GM23338 (cell line): Measurements from ENCODE around the gene MGAT3. TPM values are rescaled to one million over a fixed set of nuclear protein-coding genes. Genes with fewer than 3 reads are reported as not detected.
"Not testable (repeated sequence)": the region's sequence is repeated elsewhere in the genome, so short reads cannot be mapped to it uniquely, and the experiment has no call there.

Source experiments
- ATAC-seq: fragments of 200-7000 bp; cut with Tn5 transposase; 3 replicates; pipeline ENCODE4 v1.9.1; 2020
- DNase-seq: peaks from one replicate; pipeline ENCODE4 v3.0.0-alpha.2; 2015; ENCODE audit warnings: low spot score
- H2AFZ ChIP-seq: fragments of 200-600 bp; sonication (generic); 2 replicates; pipeline ENCODE4 v1.8.0; 2016; ENCODE audit warnings: antibody characterized with exemption, mild to moderate bottlenecking, moderate library complexity
- H3F3A ChIP-seq: fragments of 200-600 bp; sonication (generic); replicated peaks from 2 replicates; pipeline ENCODE4 v1.8.0; 2017; ENCODE audit warnings: antibody characterized with exemption, mixed run types, low read depth
- H3K27ac ChIP-seq: fragments of 200-600 bp; sonication (generic); 2 replicates; pipeline ENCODE4 v1.6.1; 2016; ENCODE audit warnings: low read depth
- H3K27me3 ChIP-seq: fragments of 200-600 bp; sonication (generic); 2 replicates; pipeline ENCODE4 v1.8.0; 2016; ENCODE audit warnings: mild to moderate bottlenecking, mixed run types, moderate library complexity; ENCODE audit not compliant: insufficient read depth
- H3K36me3 ChIP-seq: fragments of 200-600 bp; sonication (generic); 2 replicates; pipeline ENCODE4 v1.8.0; 2016; ENCODE audit warnings: mild to moderate bottlenecking; ENCODE audit not compliant: insufficient read depth
- H3K4me1 ChIP-seq: fragments of 200-600 bp; sonication (generic); 2 replicates; pipeline ENCODE4 v1.8.0; 2016; ENCODE audit warnings: mild to moderate bottlenecking, moderate library complexity; ENCODE audit not compliant: insufficient read depth
- H3K4me2 ChIP-seq: fragments of 200-600 bp; sonication (generic); 2 replicates; pipeline ENCODE4 v1.7.1; 2017; ENCODE audit warnings: mixed run types
- H3K4me3 ChIP-seq: fragments of 200-600 bp; sonication (generic); 2 replicates; pipeline ENCODE4 v1.6.1; 2016; ENCODE audit warnings: mixed run types
- H3K79me2 ChIP-seq: fragments of 200-600 bp; sonication (generic); replicated peaks from 2 replicates; pipeline ENCODE4 v1.8.0; 2017; ENCODE audit warnings: mild to moderate bottlenecking; ENCODE audit not compliant: insufficient read depth
- H3K9me2 ChIP-seq: fragments of 200-600 bp; sonication (generic); 2 replicates; pipeline ENCODE4 v1.8.0; 2017; ENCODE audit not compliant: insufficient read depth
- H4K20me1 ChIP-seq: fragments of 200-600 bp; sonication (generic); replicated peaks from 2 replicates; pipeline ENCODE4 v1.8.0; 2017; ENCODE audit warnings: mild to moderate bottlenecking; ENCODE audit not compliant: insufficient read depth
- H3K27ac Mint-ChIP-seq: 2 replicates; pipeline ENCODE4 v1.8.0; 2020; ENCODE audit warnings: inconsistent platforms, mild to moderate bottlenecking, moderate library complexity, mixed read lengths
- H3K27me3 Mint-ChIP-seq: 3 replicates; pipeline ENCODE4 v1.8.0; 2022; ENCODE audit warnings: low read depth, mild to moderate bottlenecking, moderate library complexity, mixed read lengths, inconsistent platforms; ENCODE audit not compliant: insufficient read depth, poor library complexity
- H3K36me3 Mint-ChIP-seq: 3 replicates; pipeline ENCODE4 v1.8.0; 2021; ENCODE audit warnings: low read depth, mild to moderate bottlenecking, inconsistent platforms, moderate library complexity, mixed read lengths
- H3K4me1 Mint-ChIP-seq: 3 replicates; pipeline ENCODE4 v1.8.0; 2020; ENCODE audit warnings: mild to moderate bottlenecking, inconsistent platforms, mixed read lengths
- H3K4me3 Mint-ChIP-seq: 3 replicates; pipeline ENCODE4 v1.8.0; 2021; ENCODE audit warnings: moderate library complexity, mild to moderate bottlenecking, inconsistent platforms, mixed read lengths
- H3K9me3 Mint-ChIP-seq: 3 replicates; pipeline ENCODE4 v1.8.0; 2020; ENCODE audit warnings: moderate library complexity, mild to moderate bottlenecking, inconsistent platforms, mixed read lengths
- EZH2 ChIP-seq: fragments of 200-600 bp; sonication (generic); IDR thresholded peaks from one replicate; pipeline ENCODE4 v1.8.0; 2017; ENCODE audit warnings: antibody characterized with exemption, mild to moderate bottlenecking, low read depth; ENCODE audit not compliant: unreplicated experiment
- NANOG ChIP-seq: IDR thresholded peaks from 2 replicates; pipeline ENCODE4 v1.6.1; 2016; ENCODE audit warnings: antibody characterized with exemption, borderline replicate concordance
- POLR2AphosphoS5 ChIP-seq: IDR thresholded peaks from 2 replicates; pipeline ENCODE4 v1.6.1; 2016; ENCODE audit warnings: antibody characterized with exemption, low read depth
- STAT1 ChIP-seq: IDR thresholded peaks from one replicate; pipeline ENCODE4 v1.6.1; 2016; ENCODE audit warnings: antibody characterized with exemption; ENCODE audit not compliant: unreplicated experiment
- ZNF331 ChIP-seq: fragments of 250-450 bp; sonication (Bioruptor Pico); IDR thresholded peaks from 2 replicates; pipeline ENCODE4 v1.5.0; 2020; ENCODE audit warnings: low read depth, mild to moderate bottlenecking, moderate library complexity
- polyA plus RNA-seq: library from polyadenylated mRNA; unstranded; fragments of >200 nt; fragmentation: Nextera tagmentation; extraction: Ambion mirVana; gene quantifications from 2 replicates; pipeline ENCODE4 v1.2.1, GENCODE V29; 2016
- total RNA-seq: library from RNA; depleted of rRNA; stranded (reverse); fragments of >200 nt; shearing (Covaris generic); gene quantifications from 2 replicates; pipeline ENCODE4 v1.2.3, GENCODE V29; 2014
- TF ChIP-seq, protein P1 (sequence below): IDR thresholded peaks from one replicate; pipeline ENCODE4 v1.6.1; 2018; ENCODE audit warnings: antibody characterized with exemption; ENCODE audit not compliant: unreplicated experiment
- TF ChIP-seq, protein P2 (sequence below), 2 experiments: fragments of 200-600 bp in 1 of 2; sonication (generic) in 1 of 2; conservative IDR thresholded peaks; 2 replicates each; pipeline versions ENCODE4 v1.5.1 to v1.6.1; 2016 to 2017; ENCODE audit warnings: antibody characterized with exemption in 2 of 2, low read depth in 2 of 2, mild to moderate bottlenecking in 2 of 2, moderate library complexity in 1 of 2

Gene MGAT3
- total and polyA plus RNA-seq, 2 experiments from 2014 or later, result 1.7 to 10.2 TPM

DNA sequence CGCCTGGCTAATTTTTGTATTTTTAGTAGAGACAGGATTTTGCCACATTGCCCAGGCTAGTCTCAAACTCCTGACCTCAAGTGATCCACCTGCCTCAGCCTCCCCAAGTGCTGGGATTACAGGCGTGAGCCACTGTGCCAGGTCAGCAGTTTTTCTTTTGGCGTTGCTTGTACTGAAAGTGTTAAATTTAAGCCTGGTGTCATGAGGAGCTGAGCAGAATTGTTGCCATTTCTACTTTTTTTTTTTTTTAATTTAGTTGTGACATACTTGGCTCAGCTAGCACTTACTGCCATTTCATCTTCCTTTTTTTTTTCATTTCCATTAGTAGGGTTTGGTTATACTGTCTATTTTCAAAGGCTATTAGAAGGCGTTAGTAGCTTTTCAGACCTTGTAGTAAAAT is 46.5 kb upstream of the MGAT3 start:
- Histone ChIP-seq H3K79me2 (peaks cover 25% of the 10 kb centered on the region), H2AFZ (no peak overlapping the region), H3K36me3 (no peaks in the 10 kb centered on the region), H3K4me1 (no peaks in the 10 kb centered on the region; the same call in 1 of the 2 replicates), H4K20me1 (peaks cover 10% of the 10 kb centered on the region), H3K9me2 (no peaks in the 10 kb centered on the region; the same call in 1 of the 2 replicates), H3K4me3 (no peak overlapping the region), H3F3A (no peaks in the 10 kb centered on the region), H3K27me3 (no peaks in the 10 kb centered on the region), H3K27ac (no peak overlapping the region), H3K4me2 (no peak overlapping the region)
- Mint-ChIP-seq H3K27ac (no peak overlapping the region), H3K4me3 (no peak overlapping the region), H3K27me3 (peaks cover 7% of the 10 kb centered on the region), H3K4me1 (peaks cover 3% of the 10 kb centered on the region; the same call in 2 of the 3 replicates), H3K9me3 (no peaks in the 10 kb centered on the region), H3K36me3 (peaks cover 4% of the 10 kb centered on the region; the same call in 1 of the 3 replicates)
- DNase-seq (no peak), ATAC-seq (no peak)
- TF ChIP-seq POLR2AphosphoS5 (no peak), NANOG (no peak), EZH2 (no peak), ZNF331 (CRISPR knock-in tag) (no peak), STAT1 (no peak)
- TF ChIP-seq, protein P1, sequence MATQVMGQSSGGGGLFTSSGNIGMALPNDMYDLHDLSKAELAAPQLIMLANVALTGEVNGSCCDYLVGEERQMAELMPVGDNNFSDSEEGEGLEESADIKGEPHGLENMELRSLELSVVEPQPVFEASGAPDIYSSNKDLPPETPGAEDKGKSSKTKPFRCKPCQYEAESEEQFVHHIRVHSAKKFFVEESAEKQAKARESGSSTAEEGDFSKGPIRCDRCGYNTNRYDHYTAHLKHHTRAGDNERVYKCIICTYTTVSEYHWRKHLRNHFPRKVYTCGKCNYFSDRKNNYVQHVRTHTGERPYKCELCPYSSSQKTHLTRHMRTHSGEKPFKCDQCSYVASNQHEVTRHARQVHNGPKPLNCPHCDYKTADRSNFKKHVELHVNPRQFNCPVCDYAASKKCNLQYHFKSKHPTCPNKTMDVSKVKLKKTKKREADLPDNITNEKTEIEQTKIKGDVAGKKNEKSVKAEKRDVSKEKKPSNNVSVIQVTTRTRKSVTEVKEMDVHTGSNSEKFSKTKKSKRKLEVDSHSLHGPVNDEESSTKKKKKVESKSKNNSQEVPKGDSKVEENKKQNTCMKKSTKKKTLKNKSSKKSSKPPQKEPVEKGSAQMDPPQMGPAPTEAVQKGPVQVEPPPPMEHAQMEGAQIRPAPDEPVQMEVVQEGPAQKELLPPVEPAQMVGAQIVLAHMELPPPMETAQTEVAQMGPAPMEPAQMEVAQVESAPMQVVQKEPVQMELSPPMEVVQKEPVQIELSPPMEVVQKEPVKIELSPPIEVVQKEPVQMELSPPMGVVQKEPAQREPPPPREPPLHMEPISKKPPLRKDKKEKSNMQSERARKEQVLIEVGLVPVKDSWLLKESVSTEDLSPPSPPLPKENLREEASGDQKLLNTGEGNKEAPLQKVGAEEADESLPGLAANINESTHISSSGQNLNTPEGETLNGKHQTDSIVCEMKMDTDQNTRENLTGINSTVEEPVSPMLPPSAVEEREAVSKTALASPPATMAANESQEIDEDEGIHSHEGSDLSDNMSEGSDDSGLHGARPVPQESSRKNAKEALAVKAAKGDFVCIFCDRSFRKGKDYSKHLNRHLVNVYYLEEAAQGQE, result no peak
- TF ChIP-seq, protein P2, sequence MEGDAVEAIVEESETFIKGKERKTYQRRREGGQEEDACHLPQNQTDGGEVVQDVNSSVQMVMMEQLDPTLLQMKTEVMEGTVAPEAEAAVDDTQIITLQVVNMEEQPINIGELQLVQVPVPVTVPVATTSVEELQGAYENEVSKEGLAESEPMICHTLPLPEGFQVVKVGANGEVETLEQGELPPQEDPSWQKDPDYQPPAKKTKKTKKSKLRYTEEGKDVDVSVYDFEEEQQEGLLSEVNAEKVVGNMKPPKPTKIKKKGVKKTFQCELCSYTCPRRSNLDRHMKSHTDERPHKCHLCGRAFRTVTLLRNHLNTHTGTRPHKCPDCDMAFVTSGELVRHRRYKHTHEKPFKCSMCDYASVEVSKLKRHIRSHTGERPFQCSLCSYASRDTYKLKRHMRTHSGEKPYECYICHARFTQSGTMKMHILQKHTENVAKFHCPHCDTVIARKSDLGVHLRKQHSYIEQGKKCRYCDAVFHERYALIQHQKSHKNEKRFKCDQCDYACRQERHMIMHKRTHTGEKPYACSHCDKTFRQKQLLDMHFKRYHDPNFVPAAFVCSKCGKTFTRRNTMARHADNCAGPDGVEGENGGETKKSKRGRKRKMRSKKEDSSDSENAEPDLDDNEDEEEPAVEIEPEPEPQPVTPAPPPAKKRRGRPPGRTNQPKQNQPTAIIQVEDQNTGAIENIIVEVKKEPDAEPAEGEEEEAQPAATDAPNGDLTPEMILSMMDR (conservative IDR thresholded peaks at IDR 0.05; ENCODE audit: low read depth in 2 of 2), result no peak

DNA sequence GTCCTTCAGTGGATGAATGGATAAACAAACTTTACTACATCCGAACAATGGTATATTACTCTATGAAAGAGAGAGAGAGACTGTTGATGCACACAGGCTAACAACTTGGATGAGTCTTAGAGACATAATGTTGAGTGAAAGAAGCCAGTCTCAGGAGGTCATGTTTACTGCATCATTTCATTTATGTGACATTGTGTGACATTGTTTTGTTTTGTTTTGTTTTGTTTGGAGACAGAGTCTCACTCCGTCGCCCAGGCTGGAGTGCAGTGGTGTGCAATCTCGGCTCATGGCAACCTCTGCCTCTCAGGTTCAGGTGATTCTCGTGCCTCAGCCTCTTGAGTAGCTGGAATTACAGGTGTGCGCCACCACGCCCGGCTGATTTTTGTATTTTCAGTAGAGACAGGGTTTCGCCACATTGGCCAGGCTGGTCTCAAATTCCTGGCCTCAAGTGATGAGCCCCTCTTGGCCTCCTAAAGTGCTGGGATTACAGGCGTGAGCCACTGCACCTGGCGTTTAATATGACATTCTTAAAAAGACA is 44.9 kb upstream of the MGAT3 start:
- H3K27me3 Mint-ChIP-seq, H3K9me2 ChIP-seq, H3K4me1 ChIP-seq, H3F3A ChIP-seq, H4K20me1 ChIP-seq, H2AFZ ChIP-seq, H3K4me2 ChIP-seq, H3K27ac Mint-ChIP-seq, H3K27ac ChIP-seq, H3K4me3 ChIP-seq, H3K27me3 ChIP-seq, H3K4me3 Mint-ChIP-seq, H3K36me3 Mint-ChIP-seq, H3K36me3 ChIP-seq, H3K4me1 Mint-ChIP-seq, ATAC-seq, DNase-seq, H3K9me3 Mint-ChIP-seq: not testable (repeated sequence)
- peaks cover 18% of the 10 kb centered on the region for H3K79me2 ChIP-seq

DNA sequence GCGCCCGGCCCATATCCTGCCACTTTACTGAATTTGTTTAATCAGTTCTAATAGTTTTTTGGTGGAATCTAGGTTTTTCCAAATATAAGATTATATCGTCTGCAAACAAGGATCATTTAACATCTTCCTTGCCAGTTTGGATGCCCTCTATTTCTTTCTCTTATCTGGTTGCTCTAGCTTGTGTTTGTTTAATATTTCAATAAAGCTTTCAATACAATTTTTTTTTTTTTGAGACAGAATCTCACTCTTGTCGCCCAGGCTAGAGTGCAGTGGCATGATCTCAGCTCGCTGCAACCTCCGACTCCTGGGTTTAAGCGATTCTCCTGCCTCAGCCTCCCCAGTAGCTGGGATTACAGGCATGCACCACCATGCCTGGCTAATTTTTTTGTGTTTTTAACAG is 43.6 kb upstream of the MGAT3 start:
- not testable (repeated sequence) for H3K4me1 ChIP-seq, H3F3A ChIP-seq, H3K4me2 ChIP-seq, H3K4me3 Mint-ChIP-seq, H3K9me2 ChIP-seq, H3K27me3 Mint-ChIP-seq, H3K27ac Mint-ChIP-seq, H3K9me3 Mint-ChIP-seq, H3K27me3 ChIP-seq, DNase-seq, H3K36me3 ChIP-seq, H2AFZ ChIP-seq, ATAC-seq, H3K4me1 Mint-ChIP-seq, H4K20me1 ChIP-seq, H3K27ac ChIP-seq, H3K4me3 ChIP-seq
- H3K79me2 ChIP-seq, result peaks cover 11% of the 10 kb centered on the region; the same call in 1 of the 2 replicates
- peaks cover 14% of the 10 kb centered on the region for H3K36me3 Mint-ChIP-seq
